ENCODE measurements around the gene SYT1. TPM values are rescaled to one million over a fixed set of nuclear protein-coding genes. Genes with fewer than 3 reads are reported as not detected.

The SYT1 gene
- total RNA-seq, 1 donor from 2014 or later = 8.4 TPM

- no peak for DNase-seq (ENCODE audit: low spot score)
Observed at GRCh38 chr12:79294590-79294989, 430.0 kb downstream of the SYT1 start.

- DNase-seq (ENCODE audit: low spot score) = no peak
Observed at GRCh38 chr12:79295572-79295971, 431.0 kb downstream of the SYT1 start.

- no peak for DNase-seq (ENCODE audit: low spot score)
Observed at GRCh38 chr12:79296133-79296532, 431.6 kb downstream of the SYT1 start.

- DNase-seq (ENCODE audit: low spot score) = no peak
Observed at GRCh38 chr12:79296871-79297270, 432.3 kb downstream of the SYT1 start.

- DNase-seq (ENCODE audit: low spot score) = no peak
Observed at GRCh38 chr12:79298506-79298905, 433.9 kb downstream of the SYT1 start.

- no peak for DNase-seq (ENCODE audit: low spot score)
Observed at GRCh38 chr12:79299447-79300198, 435.0 kb downstream of the SYT1 start.

GRCh38 chr12:79300199-79300568 is 435.6 kb downstream of the SYT1 start:
- no peak for DNase-seq (ENCODE audit: low spot score)

GRCh38 chr12:79301181-79301580 is 436.6 kb downstream of the SYT1 start:
- DNase-seq (ENCODE audit: low spot score) = no peak

GRCh38 chr12:79302162-79302814 is 437.7 kb downstream of the SYT1 start:
- DNase-seq (ENCODE audit: low spot score) = no peak

GRCh38 chr12:79307340-79307739 is 442.8 kb downstream of the SYT1 start:
- no peak for DNase-seq (ENCODE audit: low spot score)

- DNase-seq (ENCODE audit: low spot score) = no peak
Observed at GRCh38 chr12:79309039-79309438, 444.5 kb downstream of the SYT1 start.

GRCh38 chr12:79317179-79317847 is 452.7 kb downstream of the SYT1 start:
- peak; percentile 22 for DNase-seq (ENCODE audit: low spot score)

- no peak for DNase-seq (ENCODE audit: low spot score)
Observed at GRCh38 chr12:79322905-79323304, 458.3 kb downstream of the SYT1 start.

GRCh38 chr12:79324571-79324970 is 460.0 kb downstream of the SYT1 start:
- DNase-seq (ENCODE audit: low spot score) = no peak

GRCh38 chr12:79326222-79326621 is 461.6 kb downstream of the SYT1 start:
- no peak for DNase-seq (ENCODE audit: low spot score)

- no peak for DNase-seq (ENCODE audit: low spot score)
Observed at GRCh38 chr12:79326663-79327062, 462.1 kb downstream of the SYT1 start.

- DNase-seq (ENCODE audit: low spot score) = no peak
Observed at GRCh38 chr12:79327465-79327864, 462.9 kb downstream of the SYT1 start.

GRCh38 chr12:79329933-79330332 is 465.4 kb downstream of the SYT1 start:
- DNase-seq (ENCODE audit: low spot score) = no peak

GRCh38 chr12:79331870-79332269 is 467.3 kb downstream of the SYT1 start:
- no peak for DNase-seq (ENCODE audit: low spot score)

- no peak for DNase-seq (ENCODE audit: low spot score)
Observed at GRCh38 chr12:79333144-79333543, 468.6 kb downstream of the SYT1 start.

- DNase-seq (ENCODE audit: low spot score) = no peak
Observed at GRCh38 chr12:79337662-79338290, 473.2 kb downstream of the SYT1 start.

Measured in umbilical cord (tissue), 2 donors.